GM12878 (cell line): ENCODE data around the gene TOR2A.

Source experiments
- CEBPB ChIP-seq, 2 experiments: fragments of 150-350 bp in 1 of 2; IDR thresholded peaks; 2 replicates each; pipeline ENCODE4 v1.6.1; 2012 to 2014; ENCODE audit warnings: low read depth in 2 of 2, low read length in 2 of 2, borderline replicate concordance in 1 of 2, inconsistent platforms in 1 of 2
- CTCF ChIP-seq, 3 experiments: IDR thresholded peaks in 2 of 3; conservative IDR thresholded peaks in 1 of 3; 2 replicates each; pipeline ENCODE4 v1.5.1; 2011; ENCODE audit warnings: low read depth in 3 of 3, low read length in 3 of 3, mild to moderate bottlenecking in 3 of 3, control low read depth in 2 of 3, moderate library complexity in 2 of 3, inconsistent platforms in 1 of 3, mixed read lengths in 1 of 3; ENCODE audit not compliant: control insufficient read depth in 2 of 3, insufficient read depth in 1 of 3; ENCODE audit errors: extremely low read depth in 1 of 3
- EGR1 ChIP-seq, 2 experiments: IDR thresholded peaks; 1 replicate in 1 of 2; 2 replicates in 1 of 2; pipeline ENCODE4 v1.6.1; 2011 to 2012; ENCODE audit warnings: low read depth in 2 of 2, low read length in 2 of 2, borderline replicate concordance in 1 of 2, mild to moderate bottlenecking in 1 of 2, moderate library complexity in 1 of 2
- EP300 ChIP-seq, 2 experiments: fragments of 150-350 bp in 1 of 2; IDR thresholded peaks; 2 replicates each; pipeline ENCODE4 v1.6.1; 2011 to 2012; ENCODE audit warnings: low read depth in 2 of 2, low read length in 2 of 2, borderline replicate concordance in 1 of 2, improper control_type of control experiment in 1 of 2, inconsistent platforms in 1 of 2; ENCODE audit not compliant: control insufficient read depth in 1 of 2
- KDM1A ChIP-seq: fragments of 200-600 bp; sonication (generic); IDR thresholded peaks from 2 replicates; pipeline ENCODE4 v1.6.1; 2016; ENCODE audit warnings: borderline replicate concordance
- PRDM15 ChIP-seq: fragments of 450-650 bp; formaldehyde crosslinking; IDR thresholded peaks from 2 replicates; pipeline ENCODE4 v1.4.0; 2020; ENCODE audit warnings: mild to moderate bottlenecking, moderate library complexity
- RAD21 ChIP-seq: IDR thresholded peaks from 2 replicates; pipeline ENCODE4 v1.6.1; 2011; ENCODE audit warnings: mild to moderate bottlenecking, low read depth, low read length, moderate library complexity; ENCODE audit not compliant: insufficient read depth
- SKIL ChIP-seq: fragments of 450-650 bp; IDR thresholded peaks from 2 replicates; pipeline ENCODE4 v1.6.1; 2017; ENCODE audit warnings: mild to moderate bottlenecking, low read depth, inconsistent platforms; ENCODE audit not compliant: poor library complexity, severe bottlenecking
- STAT3 ChIP-seq: IDR thresholded peaks from 2 replicates; pipeline ENCODE4 v1.6.1; 2011; ENCODE audit warnings: low read depth, low read length, improper control_type of control experiment

- no peak for TF ChIP-seq CTCF (IDR thresholded peaks at IDR 0.05 in 2 of 3, conservative IDR thresholded peaks at IDR 0.05 in 1 of 3; ENCODE audit: control insufficient read depth in 2 of 3, extremely low read depth in 1 of 3, insufficient read depth in 1 of 3, low read depth in 3 of 3, low read length in 3 of 3)
- TF ChIP-seq CEBPB (IDR thresholded peaks at IDR 0.05; ENCODE audit: borderline replicate concordance in 1 of 2, low read depth in 2 of 2, low read length in 2 of 2) = no peak
- no peak for TF ChIP-seq EGR1 (IDR thresholded peaks at IDR 0.05; ENCODE audit: borderline replicate concordance in 1 of 2, low read depth in 2 of 2, low read length in 2 of 2)
- TF ChIP-seq PRDM15 = no peak
- no peak for TF ChIP-seq SKIL
- TF ChIP-seq STAT3 = no peak
- no peak for TF ChIP-seq EP300 (IDR thresholded peaks at IDR 0.05; ENCODE audit: borderline replicate concordance in 1 of 2, control insufficient read depth in 1 of 2, low read depth in 2 of 2, low read length in 2 of 2)
- no peak for TF ChIP-seq KDM1A
- TF ChIP-seq RAD21 = no peak
These were observed 564 bp upstream of the TOR2A start for GRCh38 chr9:127735530-127736185.
